K562 (cell line): ENCODE results near the gene TYW5. TPM values are rescaled to one million over a fixed set of nuclear protein-coding genes. Genes with fewer than 3 reads are reported as not detected.

ENCODE experiments used
- ATAC-seq: fragments of 200-7000 bp; cut with Tn5 transposase; 3 replicates; pipeline ENCODE4 v1.9.1; 2020; ENCODE audit warnings: moderate library complexity
- BruUV-seq: library from RNA; stranded (reverse); fragments of 400-500 nt; replicated peaks from 2 replicates; lab custom pipeline; 2021; lab: Mats Ljungman, UMichigan
- CTCF ChIA-PET: fragments of 300-600 bp; formaldehyde crosslinking; extraction: SDS; loops from one replicate; lab custom pipeline; 2021; ENCODE audit warnings: low intra/inter-chr PET ratio; lab: Yijun Ruan, JAX
- POLR2A ChIA-PET: fragments of 300-600, 350-650 bp; sonication (Branson Sonifier 250); formaldehyde crosslinking; extraction: SDS; loops from one replicate; lab custom pipeline; 2021; ENCODE audit warnings: antibody characterized with exemption, inconsistent platforms; lab: Yijun Ruan, JAX
- DNase-seq, 4 experiments: peaks; one replicate each; pipeline versions ENCODE4 v3.0.0 to v3.0.0-alpha.2; 2011 to 2018; ENCODE audit warnings: low spot score in 3 of 4, mixed read lengths in 3 of 4; ENCODE audit errors: extremely low read depth in 1 of 4
- FAIRE-seq: peaks from 2 replicates; lab custom pipeline; 2011; peaks lifted over from hg19 to GRCh38; lab: Jason Lieb, UNC
- H2AFZ ChIP-seq: 2 replicates; pipeline ENCODE4 v1.6.0; 2011; ENCODE audit warnings: low read depth, low read length, control low read depth, inconsistent platforms
- H3K27ac ChIP-seq: fragments of 200-600 bp; 3 replicates; pipeline ENCODE4 v1.8.0; 2011; ENCODE audit warnings: low read depth, mild to moderate bottlenecking, control low read depth, inconsistent platforms, low read length, moderate library complexity, mixed read lengths; ENCODE audit errors: extremely low read depth
- H3K27me3 ChIP-seq, 2 experiments: fragments of 300-600 bp in 1 of 2; 2 replicates in 1 of 2; 3 replicates in 1 of 2; pipeline versions ENCODE4 v1.6.0 to v1.8.0; 2011; ENCODE audit warnings: inconsistent platforms in 2 of 2, low read length in 2 of 2, mild to moderate bottlenecking in 1 of 2, mixed read lengths in 1 of 2, moderate library complexity in 1 of 2; ENCODE audit not compliant: control insufficient read depth in 2 of 2, insufficient read depth in 2 of 2
- H3K36me3 ChIP-seq: fragments of 300-600 bp; 3 replicates; pipeline ENCODE4 v1.8.0; 2011; ENCODE audit warnings: mild to moderate bottlenecking, low read length, inconsistent platforms; ENCODE audit not compliant: control insufficient read depth, insufficient read depth
- H3K4me1 ChIP-seq, 2 experiments: fragments of 200-600 bp in 1 of 2; replicated peaks in 1 of 2; 2 replicates in 1 of 2; 3 replicates in 1 of 2; pipeline versions ENCODE4 v1.5.1 to v1.8.0; 2011; ENCODE audit warnings: inconsistent platforms in 2 of 2, low read length in 2 of 2, mild to moderate bottlenecking in 1 of 2, mixed read lengths in 1 of 2, moderate library complexity in 1 of 2; ENCODE audit not compliant: control insufficient read depth in 2 of 2, insufficient read depth in 2 of 2
- H3K4me2 ChIP-seq: 2 replicates; pipeline ENCODE4 v1.6.1; 2011; ENCODE audit warnings: low read length, control low read depth, inconsistent platforms, mixed read lengths; ENCODE audit not compliant: insufficient read depth
- H3K4me3 ChIP-seq: fragments of 200-600 bp; sonication (generic), shearing (Covaris generic); 2 replicates; pipeline ENCODE4 v1.5.1; 2016; ENCODE audit warnings: control low read depth, inconsistent platforms
- H3K79me2 ChIP-seq: fragments of 200-600 bp; 3 replicates; pipeline ENCODE4 v1.8.0; 2011; ENCODE audit warnings: low read length, inconsistent platforms; ENCODE audit not compliant: control insufficient read depth, insufficient read depth
- H3K9ac ChIP-seq, 2 experiments: 2 replicates each; pipeline versions ENCODE4 v1.6.0 to v1.6.1; 2011; ENCODE audit warnings: low read depth in 2 of 2, low read length in 2 of 2, control low read depth in 1 of 2, inconsistent platforms in 1 of 2, mild to moderate bottlenecking in 1 of 2, mixed read lengths in 1 of 2; ENCODE audit not compliant: insufficient read depth in 1 of 2
- H3K9me1 ChIP-seq: one replicate; pipeline ENCODE4 v1.6.0; 2011; ENCODE audit warnings: inconsistent platforms, mild to moderate bottlenecking, low read length, moderate library complexity; ENCODE audit not compliant: control insufficient read depth, insufficient read depth
- H3K9me3 ChIP-seq: replicated peaks from 2 replicates; pipeline ENCODE4 v1.5.1; 2011; ENCODE audit warnings: low read depth, low read length, inconsistent platforms; ENCODE audit not compliant: control insufficient read depth, insufficient read depth
- H4K20me1 ChIP-seq: replicated peaks from 2 replicates; pipeline ENCODE4 v1.6.1; 2011; ENCODE audit warnings: low read length, inconsistent platforms, mixed read lengths; ENCODE audit not compliant: control insufficient read depth, insufficient read depth
- BACH1 ChIP-seq: fragments of 200-800 bp; sonication (Bioruptor generic); IDR thresholded peaks from 2 replicates; pipeline ENCODE4 v1.6.1; 2016; ENCODE audit warnings: missing genetic modification characterization, missing compliant biosample characterization
- BHLHE40 ChIP-seq: IDR thresholded peaks from 2 replicates; pipeline ENCODE4 v1.6.1; 2011; ENCODE audit warnings: low read length, improper control_type of control experiment
- ELF4 ChIP-seq: fragments of 450-650 bp; formaldehyde crosslinking; IDR thresholded peaks from 2 replicates; pipeline ENCODE4 v1.4.0; 2022; ENCODE audit warnings: missing genetic modification characterization
- MAZ ChIP-seq, 2 experiments: fragments of 450-650 bp in 1 of 2; sonication (generic) in 1 of 2; formaldehyde crosslinking; IDR thresholded peaks in 1 of 2; conservative IDR thresholded peaks in 1 of 2; 2 replicates each; pipeline versions ENCODE4 v1.4.0 to v1.5.0; 2020; ENCODE audit warnings: mild to moderate bottlenecking in 1 of 2, missing genetic modification reagents in 1 of 2
- MCM7 ChIP-seq, 2 experiments: fragments of 450-650 bp; IDR thresholded peaks; 2 replicates each; pipeline ENCODE4 v1.6.1; 2016 to 2018
- NR2C2 ChIP-seq, 2 experiments: fragments of 200-800 bp in 1 of 2; sonication (Bioruptor generic) in 1 of 2; sonication (generic) in 1 of 2; formaldehyde crosslinking in 1 of 2; IDR thresholded peaks; 2 replicates each; pipeline versions ENCODE4 v1.6.1 to v1.8.0; 2016 to 2022; ENCODE audit warnings: mild to moderate bottlenecking in 1 of 2, missing compliant biosample characterization in 1 of 2, missing genetic modification characterization in 1 of 2, missing genetic modification reagents in 1 of 2
- RNF2 ChIP-seq: sonication (generic); IDR thresholded peaks from 2 replicates; pipeline ENCODE4 v1.6.1; 2016
- SIRT6 ChIP-seq: IDR thresholded peaks from one replicate; pipeline ENCODE4 v1.6.1; 2012; ENCODE audit warnings: low read depth, mild to moderate bottlenecking, control low read depth, inconsistent platforms, low read length, moderate library complexity
- SUPT5H ChIP-seq: fragments of 450-650 bp; IDR thresholded peaks from 2 replicates; pipeline ENCODE4 v1.6.1; 2016
- TCF7 ChIP-seq: sonication (generic); IDR thresholded peaks from 2 replicates; pipeline ENCODE4 v1.6.1; 2016; ENCODE audit warnings: antibody characterized with exemption, borderline replicate concordance
- USF1 ChIP-seq: sonication (generic); formaldehyde crosslinking; IDR thresholded peaks from 2 replicates; pipeline ENCODE4 v1.9.0; 2022; ENCODE audit warnings: mild to moderate bottlenecking, missing genetic modification reagents
- XRCC4 ChIP-seq: IDR thresholded peaks from one replicate; pipeline ENCODE4 v1.6.1; 2011; ENCODE audit not compliant: insufficient read depth, insufficient read length; ENCODE audit errors: extremely low read depth
- ZHX1 ChIP-seq: fragments of 150-350 bp; conservative IDR thresholded peaks from 2 replicates; pipeline ENCODE4 v1.6.1; 2014; ENCODE audit warnings: low read length
- ZNF23 ChIP-seq: fragments of 250-450 bp; sonication (Bioruptor Pico); IDR thresholded peaks from 2 replicates; pipeline ENCODE4 v1.4.0; 2020; ENCODE audit warnings: mild to moderate bottlenecking
- ZNF586 ChIP-seq: fragments of 450-650 bp; formaldehyde crosslinking; conservative IDR thresholded peaks from 2 replicates; pipeline ENCODE4 v1.4.0; 2020; ENCODE audit warnings: mild to moderate bottlenecking, moderate library complexity
- ZNF766 ChIP-seq: fragments of 200-800 bp; sonication (Bioruptor generic); conservative IDR thresholded peaks from 2 replicates; pipeline ENCODE4 v1.6.1; 2016; ENCODE audit warnings: missing genetic modification characterization, missing compliant biosample characterization
- WGBS: fragments of 100-300 bp; shearing (Covaris generic); methylation state at CpG from one replicate; pipeline ENCODE4 v1.1.6; 2016; ENCODE audit warnings: low coverage, mixed read lengths; ENCODE audit not compliant: insufficient coverage; ENCODE audit errors: missing lambda C conversion rate; 5-methylcytosine and 5-hydroxymethylcytosine counted together
- in situ Hi-C: fragments of 300-500 bp; cut with MboI; formaldehyde crosslinking; loops from 4 replicates; pipeline ENCODE4 v1.15.0; 2018; ENCODE audit warnings: inconsistent platforms, mixed read lengths
- intact Hi-C: fragments of 100-400 bp; cut with micrococcal nuclease; formaldehyde crosslinking; loops from 2 replicates; pipeline ENCODE4 v1.14.2; 2022
- polyA plus RNA-seq, 8 experiments: library from polyadenylated mRNA; depleted of rRNA in 4 of 8; stranded (reverse) in 5 of 8; unstranded in 3 of 8; fragments of >200 nt; fragmentation: Nextera tagmentation in 2 of 8; fragmentation: Illumina TruSeq in 1 of 8; extraction: Ambion mirVana in 2 of 8; extraction: Trizol in 1 of 8; gene quantifications; 2 replicates each; pipeline versions ENCODE4 v1.2.1 to v1.2.3, GENCODE V29; 2011 to 2014; ENCODE audit warnings: inconsistent platforms in 1 of 8, missing spikeins in 1 of 8
- total RNA-seq, 7 experiments: library from RNA; depleted of rRNA in 6 of 7; stranded (reverse); fragments of >200 nt in 6 of 7; fragmentation: Illumina TruSeq in 2 of 7; extraction: Trizol in 2 of 7; gene quantifications; 2 replicates each; pipeline versions ENCODE4 v1.2.1 to v1.2.3, GENCODE V29; 2011 to 2021; ENCODE audit warnings: low replicate concordance in 1 of 7
- TF ChIP-seq, protein P1 (sequence below): fragments of 250-450 bp; sonication (Bioruptor Pico); IDR thresholded peaks from 2 replicates; pipeline ENCODE4 v1.8.0; 2021; ENCODE audit warnings: moderate library complexity, mild to moderate bottlenecking, inconsistent platforms
- TF ChIP-seq, protein P2 (sequence below): fragments of 450-650 bp; IDR thresholded peaks from 2 replicates; pipeline ENCODE4 v1.6.1; 2016; ENCODE audit warnings: missing biosample characterization, missing genetic modification characterization

TYW5 gene
- total and polyA plus RNA-seq, 9 of the 15 experiments (the other 6 are each of a cell fraction or from before 2014, with no cell fraction given), result 3.6 to 7.7 (median 4.6) TPM

- POLR2A ChIA-PET, result no interaction called here
- TF ChIP-seq ZNF23 (no peak), ZNF766 (CRISPR knock-in tag) (no peak), MCM7 (IDR thresholded peaks at IDR 0.05) (no peak), ZHX1 (no peak), ELF4 (CRISPR knock-in tag) (no peak), USF1 (CRISPR knock-in tag) (no peak), NR2C2 (CRISPR knock-in tag; IDR thresholded peaks at IDR 0.05) (no peak), NR2C2 (tag; IDR thresholded peaks at IDR 0.05) (no peak), BACH1 (tag) (no peak), SIRT6 (no peak), XRCC4 (no peak), TCF7 (no peak), RNF2 (no peak), MAZ (CRISPR knock-in tag; conservative IDR thresholded peaks at IDR 0.05 in 1 of 2, IDR thresholded peaks at IDR 0.05 in 1 of 2) (no peak), SUPT5H (no peak), BHLHE40 (no peak), ZNF586 (CRISPR knock-in tag) (no peak)
- TF ChIP-seq, protein P1, sequence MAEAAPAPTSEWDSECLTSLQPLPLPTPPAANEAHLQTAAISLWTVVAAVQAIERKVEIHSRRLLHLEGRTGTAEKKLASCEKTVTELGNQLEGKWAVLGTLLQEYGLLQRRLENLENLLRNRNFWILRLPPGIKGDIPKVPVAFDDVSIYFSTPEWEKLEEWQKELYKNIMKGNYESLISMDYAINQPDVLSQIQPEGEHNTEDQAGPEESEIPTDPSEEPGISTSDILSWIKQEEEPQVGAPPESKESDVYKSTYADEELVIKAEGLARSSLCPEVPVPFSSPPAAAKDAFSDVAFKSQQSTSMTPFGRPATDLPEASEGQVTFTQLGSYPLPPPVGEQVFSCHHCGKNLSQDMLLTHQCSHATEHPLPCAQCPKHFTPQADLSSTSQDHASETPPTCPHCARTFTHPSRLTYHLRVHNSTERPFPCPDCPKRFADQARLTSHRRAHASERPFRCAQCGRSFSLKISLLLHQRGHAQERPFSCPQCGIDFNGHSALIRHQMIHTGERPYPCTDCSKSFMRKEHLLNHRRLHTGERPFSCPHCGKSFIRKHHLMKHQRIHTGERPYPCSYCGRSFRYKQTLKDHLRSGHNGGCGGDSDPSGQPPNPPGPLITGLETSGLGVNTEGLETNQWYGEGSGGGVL, result no peak
- TF ChIP-seq, protein P2, sequence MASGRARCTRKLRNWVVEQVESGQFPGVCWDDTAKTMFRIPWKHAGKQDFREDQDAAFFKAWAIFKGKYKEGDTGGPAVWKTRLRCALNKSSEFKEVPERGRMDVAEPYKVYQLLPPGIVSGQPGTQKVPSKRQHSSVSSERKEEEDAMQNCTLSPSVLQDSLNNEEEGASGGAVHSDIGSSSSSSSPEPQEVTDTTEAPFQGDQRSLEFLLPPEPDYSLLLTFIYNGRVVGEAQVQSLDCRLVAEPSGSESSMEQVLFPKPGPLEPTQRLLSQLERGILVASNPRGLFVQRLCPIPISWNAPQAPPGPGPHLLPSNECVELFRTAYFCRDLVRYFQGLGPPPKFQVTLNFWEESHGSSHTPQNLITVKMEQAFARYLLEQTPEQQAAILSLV (tag), result no peak
These were observed 48.2 kb upstream of the TYW5 start for GRCh38 chr2:200003444-200003843.

More at GRCh38 chr2:200003444-200003843, 48.2 kb upstream of the TYW5 start:
- H3K36me3 ChIP-seq, result no peaks in the 10 kb centered on the region
- no peaks in the 10 kb centered on the region for H3K4me1 ChIP-seq
- in situ Hi-C loops, result no loop called here
- intact Hi-C loops, result no loop called here
- H3K27me3 ChIP-seq, result no peaks in the 10 kb centered on the region
- WGBS, result 16% methylated on average over 1 of the region's 1 CpG
- no peak overlapping the region for H3K4me3 ChIP-seq
- CTCF ChIA-PET, result no interaction called here
- DNase-seq, result no peak
- H3K9me1 ChIP-seq, result no peaks in the 10 kb centered on the region
- H3K4me2 ChIP-seq, result no peak overlapping the region
- H4K20me1 ChIP-seq, result no peaks in the 10 kb centered on the region
- no peak overlapping the region for H3K9ac ChIP-seq
- H3K9me3 ChIP-seq, result no peaks in the 10 kb centered on the region
- no peak for ATAC-seq
- no TSS peak for BruUV-seq
- FAIRE-seq, result no peak
- H3K79me2 ChIP-seq, result no peaks in the 10 kb centered on the region
- H2AFZ ChIP-seq, result no peak overlapping the region
- no peak overlapping the region for H3K27ac ChIP-seq
